CD14-positive monocyte (primary cell): ENCODE results near the gene ZFYVE1. TPM values are rescaled to one million over a fixed set of nuclear protein-coding genes. Genes with fewer than 3 reads are reported as not detected.
A peak's percentile ranks its signal among the peaks of the same experiment; 100 is the strongest.

ENCODE experiments used
- DNase-seq, 3 donors: peaks; one replicate each; pipeline ENCODE4 v3.0.0-alpha.2; 2011 to 2022
- H2AFZ ChIP-seq: 2 replicates; pipeline ENCODE4 v1.6.0; 2012; ENCODE audit warnings: mild to moderate bottlenecking, low read depth, low read length, inconsistent platforms; ENCODE audit not compliant: insufficient read depth, poor library complexity, severe bottlenecking
- H3K27ac ChIP-seq, 2 donors: 1 replicate in 1 of 2; 2 replicates in 1 of 2; pipeline ENCODE4 v1.5.1; 2012 to 2013; ENCODE audit warnings: low read length in 2 of 2, control low read depth in 1 of 2, inconsistent platforms in 1 of 2, low read depth in 1 of 2, mild to moderate bottlenecking in 1 of 2
- H3K27me3 ChIP-seq, 2 donors: one replicate each; pipeline versions ENCODE4 v1.6.0 to v1.6.1; 2011 to 2013; ENCODE audit warnings: low read length in 2 of 2; ENCODE audit not compliant: control insufficient read depth in 2 of 2, insufficient read depth in 2 of 2
- H3K36me3 ChIP-seq, 2 donors: replicated peaks in 1 of 2; 1 replicate in 1 of 2; 2 replicates in 1 of 2; pipeline versions ENCODE4 v1.5.1 to v1.6.1; 2012 to 2013; ENCODE audit warnings: low read length in 2 of 2, control low read depth in 1 of 2, inconsistent platforms in 1 of 2, mild to moderate bottlenecking in 1 of 2; ENCODE audit not compliant: insufficient read depth in 2 of 2, control insufficient read depth in 1 of 2
- H3K4me1 ChIP-seq, 2 donors: 1 replicate in 1 of 2; 2 replicates in 1 of 2; pipeline versions ENCODE4 v1.5.1 to v1.6.1; 2012 to 2013; ENCODE audit warnings: low read length in 2 of 2, control low read depth in 1 of 2, inconsistent platforms in 1 of 2, mild to moderate bottlenecking in 1 of 2, moderate library complexity in 1 of 2; ENCODE audit not compliant: insufficient read depth in 2 of 2, control insufficient read depth in 1 of 2
- H3K4me2 ChIP-seq: replicated peaks from 2 replicates; pipeline ENCODE3; 2012; ENCODE audit warnings: low read length, moderate library complexity, mild to moderate bottlenecking; ENCODE audit not compliant: poor library complexity, severe bottlenecking; ENCODE audit errors: extremely low read depth
- H3K4me3 ChIP-seq, 3 experiments: fragments of 200-600 bp in 1 of 3; sonication (generic) in 1 of 3; replicated peaks in 1 of 3; 1 replicate in 2 of 3; 2 replicates in 1 of 3; pipeline ENCODE4 v1.5.1; 2011 to 2013; ENCODE audit warnings: low read length in 3 of 3, mild to moderate bottlenecking in 3 of 3, control low read depth in 2 of 3, low read depth in 2 of 3, inconsistent platforms in 1 of 3, moderate library complexity in 1 of 3
- H3K79me2 ChIP-seq: 2 replicates; pipeline ENCODE4 v1.6.0; 2012; ENCODE audit warnings: mild to moderate bottlenecking, control low read depth, inconsistent platforms, low read length, moderate library complexity; ENCODE audit not compliant: insufficient read depth
- H3K9ac ChIP-seq: 2 replicates; pipeline ENCODE4 v1.6.0; 2017; ENCODE audit warnings: low read length, mild to moderate bottlenecking; ENCODE audit not compliant: insufficient read depth, poor library complexity, severe bottlenecking
- H3K9me3 ChIP-seq, 2 donors: replicated peaks in 1 of 2; 1 replicate in 1 of 2; 2 replicates in 1 of 2; pipeline versions ENCODE4 v1.5.1 to v1.6.1; 2012 to 2013; ENCODE audit warnings: low read length in 2 of 2, control low read depth in 1 of 2; ENCODE audit not compliant: control insufficient read depth in 1 of 2, insufficient read depth in 1 of 2
- H4K20me1 ChIP-seq: 2 replicates; pipeline ENCODE4 v1.6.0; 2012; ENCODE audit warnings: mild to moderate bottlenecking, low read length, control low read depth, moderate library complexity; ENCODE audit not compliant: insufficient read depth
- H3K27ac Mint-ChIP-seq, 7 donors: one replicate each; pipeline ENCODE4 v1.8.0; 2020; ENCODE audit warnings: mild to moderate bottlenecking in 7 of 7, mixed read lengths in 7 of 7, moderate library complexity in 6 of 7, inconsistent platforms in 2 of 7
- H3K27me3 Mint-ChIP-seq, 3 donors: one replicate each; pipeline ENCODE4 v1.8.0; 2021 to 2022; ENCODE audit warnings: low read depth in 3 of 3, mild to moderate bottlenecking in 3 of 3, mixed read lengths in 3 of 3, moderate library complexity in 3 of 3, inconsistent platforms in 1 of 3
- H3K36me3 Mint-ChIP-seq, 2 donors: one replicate each; pipeline ENCODE4 v1.8.0; 2020; ENCODE audit warnings: mixed read lengths in 2 of 2, inconsistent platforms in 1 of 2, mild to moderate bottlenecking in 1 of 2
- H3K4me1 Mint-ChIP-seq: one replicate; pipeline ENCODE4 v1.8.0; 2020; ENCODE audit warnings: mild to moderate bottlenecking, mixed read lengths
- H3K4me3 Mint-ChIP-seq, 2 donors: one replicate each; pipeline ENCODE4 v1.8.0; 2020; ENCODE audit warnings: mild to moderate bottlenecking in 2 of 2, mixed read lengths in 2 of 2, moderate library complexity in 1 of 2
- H3K9me3 Mint-ChIP-seq, 7 donors: one replicate each; pipeline ENCODE4 v1.8.0; 2020 to 2022; ENCODE audit warnings: mixed read lengths in 7 of 7, mild to moderate bottlenecking in 6 of 7, moderate library complexity in 6 of 7, inconsistent platforms in 2 of 7
- WGBS: methylation state at CpG from one replicate; pipeline ENCODE4 v1.1.5; 2013; ENCODE audit warnings: missing lambda C conversion rate; ENCODE audit not compliant: insufficient coverage; 5-methylcytosine and 5-hydroxymethylcytosine counted together
- intact Hi-C, 2 donors: fragments of 100-400 bp; cut with micrococcal nuclease; formaldehyde crosslinking; loops; one replicate each; pipeline versions ENCODE4 v1.15.0 to v1.15.1; 2023
- polyA plus RNA-seq, 3 donors: library from polyadenylated mRNA; depleted of rRNA in 1 of 3; unstranded in 2 of 3; stranded (reverse) in 1 of 3; fragments of 300-500 nt in 2 of 3; fragments of >200 nt in 1 of 3; fragmentation: Illumina TruSeq in 2 of 3; gene quantifications; 1 replicate in 2 of 3; 2 replicates in 1 of 3; pipeline ENCODE4 v1.2.3, GENCODE V29; 2012 to 2021
- TF ChIP-seq, protein P1 (sequence below): fragments of 200-600 bp; IDR thresholded peaks from one replicate; pipeline ENCODE4 v1.8.0; 2022; ENCODE audit warnings: antibody characterized with exemption, mild to moderate bottlenecking

Gene ZFYVE1
- polyA plus RNA-seq, 3 donors: 4.9 to 18.6 (median 5.3) TPM

- Histone ChIP-seq H3K36me3 (no peaks in the 10 kb centered on the region), H3K27me3 (no peaks in the 10 kb centered on the region), H3K9me3 (no peaks in the 10 kb centered on the region), H3K9ac (no peak overlapping the region), H2AFZ (no peak overlapping the region), H3K27ac (no peak overlapping the region), H3K4me1 (no peaks in the 10 kb centered on the region), H3K4me2 (no peak overlapping the region), H3K4me3 (no peak overlapping the region), H3K79me2 (no peaks in the 10 kb centered on the region), H4K20me1 (no peaks in the 10 kb centered on the region)
- Mint-ChIP-seq H3K27me3 (peaks cover 0 to 5% (median 0%) of the 10 kb centered on the region in 3 donors), H3K9me3 (no peaks in the 10 kb centered on the region), H3K4me1 (no peaks in the 10 kb centered on the region), H3K27ac (no peak overlapping the region), H3K4me3 (no peak overlapping the region), H3K36me3 (peaks cover 25 to 29% of the 10 kb centered on the region in 2 donors)
- TF ChIP-seq, protein P1, sequence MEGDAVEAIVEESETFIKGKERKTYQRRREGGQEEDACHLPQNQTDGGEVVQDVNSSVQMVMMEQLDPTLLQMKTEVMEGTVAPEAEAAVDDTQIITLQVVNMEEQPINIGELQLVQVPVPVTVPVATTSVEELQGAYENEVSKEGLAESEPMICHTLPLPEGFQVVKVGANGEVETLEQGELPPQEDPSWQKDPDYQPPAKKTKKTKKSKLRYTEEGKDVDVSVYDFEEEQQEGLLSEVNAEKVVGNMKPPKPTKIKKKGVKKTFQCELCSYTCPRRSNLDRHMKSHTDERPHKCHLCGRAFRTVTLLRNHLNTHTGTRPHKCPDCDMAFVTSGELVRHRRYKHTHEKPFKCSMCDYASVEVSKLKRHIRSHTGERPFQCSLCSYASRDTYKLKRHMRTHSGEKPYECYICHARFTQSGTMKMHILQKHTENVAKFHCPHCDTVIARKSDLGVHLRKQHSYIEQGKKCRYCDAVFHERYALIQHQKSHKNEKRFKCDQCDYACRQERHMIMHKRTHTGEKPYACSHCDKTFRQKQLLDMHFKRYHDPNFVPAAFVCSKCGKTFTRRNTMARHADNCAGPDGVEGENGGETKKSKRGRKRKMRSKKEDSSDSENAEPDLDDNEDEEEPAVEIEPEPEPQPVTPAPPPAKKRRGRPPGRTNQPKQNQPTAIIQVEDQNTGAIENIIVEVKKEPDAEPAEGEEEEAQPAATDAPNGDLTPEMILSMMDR: no peak
- DNase-seq: no peak
- intact Hi-C loops: no loop called here
- 96% methylated on average over 2 of the region's 3 CpGs for WGBS
Observed at GRCh38 chr14:72952171-72952570, 74.7 kb downstream of the ZFYVE1 start.

DNA sequence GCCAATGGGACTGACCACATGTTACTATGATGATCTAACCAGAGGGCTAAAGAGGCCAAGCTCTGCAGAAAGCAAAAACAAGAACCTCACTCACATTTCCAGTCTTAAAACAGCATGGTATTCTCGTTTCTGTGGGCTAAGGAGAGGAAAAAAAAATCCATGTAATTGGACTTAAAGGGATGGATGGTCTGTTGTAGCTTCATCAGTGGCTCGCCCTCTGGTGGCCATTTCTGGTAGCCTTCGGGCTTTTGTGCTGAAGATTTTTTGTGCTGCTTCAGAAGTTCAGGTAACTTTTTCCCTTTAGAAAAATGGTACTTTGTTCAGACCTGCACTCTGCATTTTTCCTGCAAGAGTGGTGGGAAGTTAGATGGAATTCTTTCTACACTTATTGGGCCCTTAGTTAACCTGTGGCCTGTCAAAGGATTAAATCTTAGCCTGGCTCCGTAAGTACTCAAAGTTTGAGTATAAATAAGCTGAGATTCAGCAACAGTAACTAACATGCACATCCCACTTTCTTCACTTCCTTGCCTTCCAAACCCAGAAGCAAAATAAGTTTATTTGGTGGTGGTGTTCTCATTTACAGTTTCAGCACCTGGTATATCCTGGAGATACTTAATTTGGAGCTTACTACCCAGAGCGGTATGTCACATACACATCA lies 78.3 kb downstream of the ZFYVE1 start:
- H3K36me3 Mint-ChIP-seq: peaks cover 11 to 15% of the 10 kb centered on the region in 2 donors

More for the DNA sequence above, 78.3 kb downstream of the ZFYVE1 start:
- Histone ChIP-seq H3K9me3 (no peaks in the 10 kb centered on the region), H3K4me2 (no peak overlapping the region), H2AFZ (no peak overlapping the region), H3K27me3 (no peaks in the 10 kb centered on the region), H3K9ac (no peak overlapping the region), H3K79me2 (no peaks in the 10 kb centered on the region), H3K27ac (no peak overlapping the region), H3K4me3 (no peak overlapping the region), H4K20me1 (no peaks in the 10 kb centered on the region), H3K4me1 (peaks cover 6 to 8% of the 10 kb centered on the region in 2 donors), H3K36me3 (no peaks in the 10 kb centered on the region)
- TF ChIP-seq, protein P1: peak; percentile 89
- DNase-seq: peak in 2 of 3 donors; percentile 32 to 40
- 0% methylated on average over 1 of the region's 5 CpGs for WGBS
- H3K27me3 Mint-ChIP-seq: peaks cover 0 to 5% (median 0%) of the 10 kb centered on the region in 3 donors
- intact Hi-C loops: loop anchor here in 1 of 2 donors (2.0 kb wide), 1 partner anchor 432 kb away; no protein-coding TSS in a partner anchor
- no peak overlapping the region for H3K4me3 Mint-ChIP-seq
- H3K4me1 Mint-ChIP-seq: peaks cover 7% of the 10 kb centered on the region
- no peak overlapping the region for H3K27ac Mint-ChIP-seq
- no peaks in the 10 kb centered on the region for H3K9me3 Mint-ChIP-seq
